Loucy (cell line): Measurements from ENCODE around the gene KCNQ2.

Source experiments
- EZH2phosphoT487 ChIP-seq: fragments of 200-600 bp; IDR thresholded peaks from 2 replicates; pipeline ENCODE4 v1.6.1; 2018; ENCODE audit warnings: antibody characterized with exemption, mild to moderate bottlenecking, moderate library complexity, borderline replicate concordance
- TF ChIP-seq, protein P1 (sequence below): fragments of 200-600 bp; sonication (generic); conservative IDR thresholded peaks from 2 replicates; pipeline ENCODE4 v1.5.1; 2014; ENCODE audit warnings: mild to moderate bottlenecking, antibody characterized with exemption, low read length

DNA sequence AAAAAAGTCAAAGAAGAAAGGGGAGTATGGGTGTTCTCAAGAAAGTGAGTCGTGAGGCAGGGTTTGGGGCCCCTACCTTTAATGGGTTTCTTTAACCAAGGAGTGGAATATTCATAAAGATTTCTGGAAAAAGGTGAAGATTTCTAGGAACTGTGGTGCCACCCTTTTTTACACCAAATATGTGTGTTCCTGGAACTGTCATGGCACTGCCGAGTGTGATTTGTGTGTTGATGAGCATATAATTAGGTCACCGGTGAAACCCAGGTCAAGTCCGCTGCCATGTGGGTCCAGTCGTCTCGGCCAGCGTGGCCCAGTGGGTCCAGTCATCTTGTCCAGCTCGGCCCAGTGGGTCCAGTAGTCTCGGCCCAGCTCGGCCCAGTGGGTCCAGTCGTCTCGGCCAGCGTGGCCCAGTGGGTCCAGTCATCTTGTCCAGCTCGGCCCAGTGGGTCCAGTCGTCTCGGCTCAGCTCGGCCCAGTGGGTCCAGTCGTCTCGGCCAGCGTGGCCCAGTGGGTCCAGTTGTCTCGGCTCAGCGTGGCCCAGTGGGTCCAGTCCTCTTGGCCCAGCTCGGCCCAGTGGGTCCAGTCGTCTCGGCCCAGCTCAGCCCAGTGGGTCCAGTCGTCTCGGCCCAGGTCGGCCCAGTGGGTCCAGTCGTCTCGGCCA, 34.8 kb upstream of the KCNQ2 start:
- TF ChIP-seq, protein P1, sequence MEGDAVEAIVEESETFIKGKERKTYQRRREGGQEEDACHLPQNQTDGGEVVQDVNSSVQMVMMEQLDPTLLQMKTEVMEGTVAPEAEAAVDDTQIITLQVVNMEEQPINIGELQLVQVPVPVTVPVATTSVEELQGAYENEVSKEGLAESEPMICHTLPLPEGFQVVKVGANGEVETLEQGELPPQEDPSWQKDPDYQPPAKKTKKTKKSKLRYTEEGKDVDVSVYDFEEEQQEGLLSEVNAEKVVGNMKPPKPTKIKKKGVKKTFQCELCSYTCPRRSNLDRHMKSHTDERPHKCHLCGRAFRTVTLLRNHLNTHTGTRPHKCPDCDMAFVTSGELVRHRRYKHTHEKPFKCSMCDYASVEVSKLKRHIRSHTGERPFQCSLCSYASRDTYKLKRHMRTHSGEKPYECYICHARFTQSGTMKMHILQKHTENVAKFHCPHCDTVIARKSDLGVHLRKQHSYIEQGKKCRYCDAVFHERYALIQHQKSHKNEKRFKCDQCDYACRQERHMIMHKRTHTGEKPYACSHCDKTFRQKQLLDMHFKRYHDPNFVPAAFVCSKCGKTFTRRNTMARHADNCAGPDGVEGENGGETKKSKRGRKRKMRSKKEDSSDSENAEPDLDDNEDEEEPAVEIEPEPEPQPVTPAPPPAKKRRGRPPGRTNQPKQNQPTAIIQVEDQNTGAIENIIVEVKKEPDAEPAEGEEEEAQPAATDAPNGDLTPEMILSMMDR: no peak
- no peak for TF ChIP-seq EZH2phosphoT487
